ENCODE data around the gene HCRTR1.

The HCRTR1 gene

DNA sequence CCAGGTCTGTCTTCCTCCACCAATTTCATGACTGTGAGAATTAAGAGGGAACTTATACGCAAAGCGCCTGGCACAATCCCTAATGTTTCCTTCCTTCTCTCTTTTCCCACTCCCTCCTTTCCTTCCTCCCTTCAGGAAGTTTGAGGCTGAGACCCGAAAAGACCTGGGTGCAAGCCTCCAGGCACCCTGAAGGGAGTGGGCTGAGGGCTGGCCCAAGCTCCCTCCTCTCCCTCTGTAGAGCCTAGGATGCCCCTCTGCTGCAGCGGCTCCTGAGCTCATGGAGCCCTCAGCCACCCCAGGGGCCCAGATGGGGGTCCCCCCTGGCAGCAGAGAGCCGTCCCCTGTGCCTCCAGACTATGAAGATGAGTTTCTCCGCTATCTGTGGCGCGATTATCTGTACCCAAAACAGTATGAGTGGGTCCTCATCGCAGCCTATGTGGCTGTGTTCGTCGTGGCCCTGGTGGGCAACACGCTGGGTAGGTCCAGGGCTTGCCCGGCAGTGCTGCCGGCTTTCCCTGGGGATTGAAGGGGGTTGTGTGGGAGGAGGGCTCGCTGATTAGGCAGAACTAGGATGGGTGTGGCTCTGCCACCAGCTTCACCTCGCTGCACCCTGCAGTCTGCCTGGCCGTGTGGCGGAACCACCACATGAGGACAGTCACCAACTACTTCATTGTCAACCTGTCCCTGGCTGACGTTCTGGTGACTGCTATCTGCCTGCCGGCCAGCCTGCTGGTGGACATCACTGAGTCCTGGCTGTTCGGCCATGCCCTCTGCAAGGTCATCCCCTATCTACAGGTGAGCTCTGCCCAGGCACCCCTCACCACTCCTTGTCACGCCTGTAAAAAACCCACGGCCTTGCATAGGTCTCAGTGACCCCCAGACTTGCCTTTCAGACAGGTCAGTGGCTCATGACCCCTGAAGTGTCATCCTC is 1.7 kb downstream of the HCRTR1 start:
- TF ChIP-seq, protein P1, sequence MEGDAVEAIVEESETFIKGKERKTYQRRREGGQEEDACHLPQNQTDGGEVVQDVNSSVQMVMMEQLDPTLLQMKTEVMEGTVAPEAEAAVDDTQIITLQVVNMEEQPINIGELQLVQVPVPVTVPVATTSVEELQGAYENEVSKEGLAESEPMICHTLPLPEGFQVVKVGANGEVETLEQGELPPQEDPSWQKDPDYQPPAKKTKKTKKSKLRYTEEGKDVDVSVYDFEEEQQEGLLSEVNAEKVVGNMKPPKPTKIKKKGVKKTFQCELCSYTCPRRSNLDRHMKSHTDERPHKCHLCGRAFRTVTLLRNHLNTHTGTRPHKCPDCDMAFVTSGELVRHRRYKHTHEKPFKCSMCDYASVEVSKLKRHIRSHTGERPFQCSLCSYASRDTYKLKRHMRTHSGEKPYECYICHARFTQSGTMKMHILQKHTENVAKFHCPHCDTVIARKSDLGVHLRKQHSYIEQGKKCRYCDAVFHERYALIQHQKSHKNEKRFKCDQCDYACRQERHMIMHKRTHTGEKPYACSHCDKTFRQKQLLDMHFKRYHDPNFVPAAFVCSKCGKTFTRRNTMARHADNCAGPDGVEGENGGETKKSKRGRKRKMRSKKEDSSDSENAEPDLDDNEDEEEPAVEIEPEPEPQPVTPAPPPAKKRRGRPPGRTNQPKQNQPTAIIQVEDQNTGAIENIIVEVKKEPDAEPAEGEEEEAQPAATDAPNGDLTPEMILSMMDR (IDR thresholded peaks at IDR 0.05; ENCODE audit: control insufficient read depth, insufficient read depth, low read depth, low read length, missing control alignments): no peak
- DNase-seq (ENCODE audit: low read depth): no peak
- H3K4me3 ChIP-seq (ENCODE audit: control insufficient read depth, low read depth, low read length): no peak overlapping the region

DNA sequence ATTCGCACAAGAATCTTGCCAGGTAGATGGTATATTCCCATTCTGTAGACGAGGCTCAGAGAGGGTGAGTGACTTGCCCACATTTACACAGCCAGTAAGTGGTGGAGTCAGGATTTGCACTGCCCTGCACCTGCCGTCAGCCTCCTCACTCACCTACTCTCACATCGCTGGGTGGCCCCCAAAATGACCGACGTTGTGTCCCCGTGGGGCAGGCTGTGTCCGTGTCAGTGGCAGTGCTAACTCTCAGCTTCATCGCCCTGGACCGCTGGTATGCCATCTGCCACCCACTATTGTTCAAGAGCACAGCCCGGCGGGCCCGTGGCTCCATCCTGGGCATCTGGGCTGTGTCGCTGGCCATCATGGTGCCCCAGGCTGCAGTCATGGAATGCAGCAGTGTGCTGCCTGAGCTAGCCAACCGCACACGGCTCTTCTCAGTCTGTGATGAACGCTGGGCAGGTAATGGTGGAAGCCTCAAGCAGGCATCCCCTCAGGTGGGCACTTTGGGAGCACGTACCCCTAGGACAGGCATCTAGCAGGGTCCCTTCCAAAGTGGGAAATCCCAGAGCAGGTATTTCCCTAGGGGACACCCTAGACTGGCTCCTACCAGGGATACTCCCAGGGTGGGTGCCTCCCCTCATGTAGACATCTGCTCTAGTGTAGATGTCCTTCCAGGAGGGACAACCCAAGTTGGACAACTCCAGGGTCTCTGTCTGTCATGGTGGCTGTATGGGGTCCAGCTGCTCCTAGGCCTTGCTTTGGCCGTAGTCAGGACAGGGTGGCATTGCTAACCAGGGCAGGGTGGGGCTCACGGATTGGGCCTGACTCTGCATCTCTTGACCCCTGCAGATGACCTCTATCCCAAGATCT is 3.4 kb downstream of the HCRTR1 start:
- DNase-seq (ENCODE audit: low read depth): no peak
- TF ChIP-seq, protein P1 (IDR thresholded peaks at IDR 0.05; ENCODE audit: control insufficient read depth, insufficient read depth, low read depth, low read length, missing control alignments): no peak
- no peak overlapping the region for H3K4me3 ChIP-seq (ENCODE audit: control insufficient read depth, low read depth, low read length)

DNA sequence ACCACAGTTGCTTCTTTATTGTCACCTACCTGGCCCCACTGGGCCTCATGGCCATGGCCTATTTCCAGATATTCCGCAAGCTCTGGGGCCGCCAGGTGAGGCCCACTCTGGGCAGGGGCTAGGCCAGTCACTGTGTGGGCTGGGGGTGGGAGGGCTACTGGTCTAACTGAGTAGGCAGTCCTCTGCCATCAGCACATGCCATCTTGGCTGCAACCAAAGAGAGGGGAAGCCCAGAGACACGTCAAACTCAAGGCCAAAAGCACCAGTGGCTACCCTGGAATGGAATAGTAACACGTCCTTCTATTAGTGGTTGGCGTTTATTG is 4.0 kb downstream of the HCRTR1 start:
- DNase-seq (ENCODE audit: low read depth): no peak
- TF ChIP-seq, protein P1 (IDR thresholded peaks at IDR 0.05; ENCODE audit: control insufficient read depth, insufficient read depth, low read depth, low read length, missing control alignments): no peak
- no peak overlapping the region for H3K4me3 ChIP-seq (ENCODE audit: control insufficient read depth, low read depth, low read length)

DNA sequence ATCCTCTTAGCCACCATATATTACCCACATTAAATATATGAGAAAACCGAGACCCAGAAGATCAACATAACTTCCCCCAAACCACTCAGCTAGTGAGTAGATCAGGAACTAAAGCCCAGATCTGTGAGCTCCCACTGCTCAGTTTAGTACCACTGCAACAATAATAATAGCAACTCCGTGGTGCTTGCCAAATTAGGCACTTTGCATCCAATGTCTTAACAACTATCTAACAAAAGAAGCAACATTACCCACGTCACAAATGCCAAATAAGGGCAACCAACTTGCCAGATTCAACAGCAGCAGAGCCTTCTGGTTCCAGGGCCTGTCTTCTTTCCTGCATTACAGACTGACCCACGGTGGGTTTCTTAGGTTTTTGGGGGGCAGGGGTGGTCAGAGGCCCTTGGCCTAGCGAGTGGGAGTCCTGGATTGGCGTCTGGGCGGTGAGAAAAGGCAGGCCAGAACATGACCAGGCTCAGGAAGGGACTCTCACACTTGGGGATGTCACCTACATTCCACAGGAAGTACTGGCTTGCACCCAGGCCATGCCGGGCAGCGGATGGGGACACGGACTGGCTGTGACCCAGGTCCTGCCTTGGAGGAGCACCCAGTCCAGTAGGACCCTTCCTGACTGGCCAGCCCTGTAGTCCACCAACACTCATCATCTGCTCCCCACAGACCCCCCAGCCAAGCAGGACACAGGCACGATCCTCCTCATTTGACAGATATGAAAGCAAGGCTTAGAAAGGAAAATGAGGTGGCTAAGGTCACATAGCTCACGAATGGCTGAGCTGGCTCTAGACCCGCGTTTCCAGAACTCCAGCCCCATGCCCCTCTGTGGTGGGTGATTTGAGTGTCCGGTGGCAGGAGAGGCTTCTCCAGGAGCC is 4.6 kb downstream of the HCRTR1 start:
- no peak for DNase-seq (ENCODE audit: low read depth)
- H3K4me3 ChIP-seq (ENCODE audit: control insufficient read depth, low read depth, low read length): no peak overlapping the region
- TF ChIP-seq, protein P1 (IDR thresholded peaks at IDR 0.05; ENCODE audit: control insufficient read depth, insufficient read depth, low read depth, low read length, missing control alignments): no peak

DNA sequence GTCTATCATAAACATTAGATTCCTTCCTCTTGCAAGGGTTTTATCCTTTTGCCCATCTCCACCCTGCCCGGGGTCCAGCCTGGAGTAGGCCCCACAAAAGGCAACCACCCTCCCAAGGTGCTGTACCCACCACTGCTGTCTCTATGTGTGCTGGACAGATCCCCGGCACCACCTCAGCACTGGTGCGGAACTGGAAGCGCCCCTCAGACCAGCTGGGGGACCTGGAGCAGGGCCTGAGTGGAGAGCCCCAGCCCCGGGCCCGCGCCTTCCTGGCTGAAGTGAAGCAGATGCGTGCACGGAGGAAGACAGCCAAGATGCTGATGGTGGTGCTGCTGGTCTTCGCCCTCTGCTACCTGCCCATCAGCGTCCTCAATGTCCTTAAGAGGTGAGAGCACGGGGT is 5.9 kb downstream of the HCRTR1 start:
- DNase-seq (ENCODE audit: low read depth): no peak
- TF ChIP-seq, protein P1 (IDR thresholded peaks at IDR 0.05; ENCODE audit: control insufficient read depth, insufficient read depth, low read depth, low read length, missing control alignments): no peak
- no peak overlapping the region for H3K4me3 ChIP-seq (ENCODE audit: control insufficient read depth, low read depth, low read length)

DNA sequence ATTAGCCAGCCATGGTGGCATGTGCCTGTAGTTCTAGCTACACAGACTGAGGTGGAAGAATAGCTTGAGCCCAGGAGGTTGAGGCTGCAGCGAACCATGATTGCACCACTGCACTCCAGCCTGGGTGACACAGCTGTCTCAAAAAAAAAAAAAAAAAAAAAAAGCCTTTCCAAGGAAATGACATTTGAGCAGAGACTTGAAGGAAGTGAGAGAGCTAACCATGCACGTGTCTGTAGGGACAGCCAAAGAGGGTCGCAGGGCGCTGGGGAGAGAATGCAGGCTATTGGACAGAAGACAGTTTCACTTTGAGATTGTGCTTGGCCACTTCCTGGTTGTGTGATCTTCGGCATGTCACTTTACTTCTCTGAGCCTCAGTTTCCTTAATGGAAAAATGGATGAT is 6.8 kb downstream of the HCRTR1 start:
- H3K4me3 ChIP-seq (ENCODE audit: control insufficient read depth, low read depth, low read length): no peak overlapping the region
- TF ChIP-seq, protein P1 (IDR thresholded peaks at IDR 0.05; ENCODE audit: control insufficient read depth, insufficient read depth, low read depth, low read length, missing control alignments): no peak
- no peak for DNase-seq (ENCODE audit: low read depth)

Measured in AG09309 (cell line).